ENCODE measurements around the gene FHDC1. TPM values are rescaled to one million over a fixed set of nuclear protein-coding genes. Genes with fewer than 3 reads are reported as not detected.

Gene FHDC1
- total RNA-seq, 1 experiment from 2014 or later = 19.9 TPM

DNA sequence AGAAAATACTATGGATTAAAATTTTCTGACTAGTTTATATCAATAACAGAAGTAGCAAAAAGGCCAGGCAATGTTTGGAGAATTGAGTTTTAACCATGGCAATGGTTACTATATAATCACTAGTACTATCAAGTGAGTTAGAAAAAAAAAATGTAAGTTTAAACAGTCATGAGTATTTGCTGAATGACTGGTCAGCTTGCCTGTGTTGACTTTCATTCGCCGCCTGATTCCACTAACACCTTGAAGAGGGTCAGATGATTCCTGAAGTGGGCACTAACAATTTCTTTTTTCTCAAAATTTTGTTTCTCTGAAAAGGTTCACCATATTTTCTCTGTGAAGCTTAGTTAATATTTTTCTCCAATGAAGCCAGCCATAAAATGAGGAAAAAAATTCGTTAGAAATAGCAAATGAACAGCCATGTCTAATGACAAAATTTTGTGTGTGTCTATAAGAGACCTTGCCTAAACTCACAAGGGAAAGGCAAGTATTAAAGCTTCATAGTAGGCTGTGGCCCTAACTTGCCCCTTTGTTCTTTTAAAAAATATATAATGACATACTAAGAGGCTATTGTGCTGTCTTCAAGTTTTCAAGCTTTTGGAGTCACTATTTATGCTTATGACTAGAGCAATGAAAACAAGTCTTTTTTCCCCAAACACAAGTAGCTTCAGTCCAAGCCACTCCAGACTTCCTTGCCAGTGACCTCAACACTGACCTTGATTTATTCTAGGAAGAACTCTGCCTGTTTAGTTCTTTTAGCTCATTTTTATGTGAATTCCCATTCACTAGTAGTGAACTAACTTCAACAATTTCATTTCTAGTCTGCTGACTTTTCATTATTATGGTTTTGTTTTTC is 18.4 kb upstream of the FHDC1 start:
- Histone ChIP-seq H3T11ph (ENCODE audit: low read length) (no peak overlapping the region), H2BK120ac (ENCODE audit: low read depth, low read length, poor library complexity, severe bottlenecking) (no peak overlapping the region), H4K8ac (replicated peaks; ENCODE audit: insufficient read length, low read depth, low read length) (no peak overlapping the region), H3K9me3 (ENCODE audit: control insufficient read depth, low read depth, low read length) (peaks cover 28% of the 10 kb centered on the region), H3K4me1 (ENCODE audit: insufficient read depth, low read length) (no peaks in the 10 kb centered on the region), H3K56ac (ENCODE audit: insufficient read length, low read depth, low read length) (no peak overlapping the region), H2BK15ac (ENCODE audit: low read depth, low read length) (no peak overlapping the region), H3K79me1 (ENCODE audit: insufficient read depth, low read depth, low read length, poor library complexity, severe bottlenecking) (no peaks in the 10 kb centered on the region), H2AFZ (ENCODE audit: low read length) (no peak overlapping the region), H2AK5ac (ENCODE audit: insufficient read length, low read length) (no peak overlapping the region), H4K91ac (ENCODE audit: insufficient read length, low read depth, low read length) (no peak overlapping the region), H4K20me1 (ENCODE audit: control insufficient read depth, insufficient read depth, insufficient read length) (no peaks in the 10 kb centered on the region), H3K14ac (ENCODE audit: insufficient read depth, low read length) (no peak overlapping the region), H3K79me2 (ENCODE audit: insufficient read depth, low read length) (no peaks in the 10 kb centered on the region), H3K9ac (ENCODE audit: extremely low read depth, insufficient read length, low read length) (no peak overlapping the region), H2BK20ac (ENCODE audit: low read depth, low read length, poor library complexity, severe bottlenecking) (no peak overlapping the region), H3K23me2 (ENCODE audit: insufficient read length, low read depth, low read length, poor library complexity, severe bottlenecking) (no peaks in the 10 kb centered on the region), H3K27ac (ENCODE audit: insufficient read length, low read depth, low read length) (no peak overlapping the region), H2BK12ac (ENCODE audit: insufficient read length, low read depth, low read length) (no peak overlapping the region), H3K23ac (ENCODE audit: insufficient read length, low read depth, low read length) (no peak overlapping the region), H3K18ac (ENCODE audit: insufficient read length, low read depth, low read length) (no peak overlapping the region), H3K4ac (ENCODE audit: low read depth, low read length) (no peak overlapping the region), H3K27me3 (ENCODE audit: insufficient read depth, low read length) (no peaks in the 10 kb centered on the region), H4K5ac (ENCODE audit: insufficient read length, low read depth, low read length) (no peak overlapping the region), H3K4me2 (ENCODE audit: insufficient read depth, insufficient read length, low read length) (no peak overlapping the region), H2BK5ac (ENCODE audit: insufficient read length, low read length) (no peak overlapping the region)
- H3K9me3 Mint-ChIP-seq = peaks cover 41% of the 10 kb centered on the region in 2 experiments
- H3K27ac Mint-ChIP-seq = no peak overlapping the region
- WGBS (ENCODE audit: extremely low coverage, insufficient read length, low lambda C conversion rate) = no CpG with 5 or more reads among the region's 3 CpGs
- no peaks in the 10 kb centered on the region for H3K4me1 Mint-ChIP-seq
- DNase-seq = no peak
- peaks cover 25 to 51% (median 42%) of the 10 kb centered on the region in 3 experiments for H3K36me3 Mint-ChIP-seq (ENCODE audit: insufficient read depth in 1 of 3, low read depth in 3 of 3)
- TF ChIP-seq, protein P1, sequence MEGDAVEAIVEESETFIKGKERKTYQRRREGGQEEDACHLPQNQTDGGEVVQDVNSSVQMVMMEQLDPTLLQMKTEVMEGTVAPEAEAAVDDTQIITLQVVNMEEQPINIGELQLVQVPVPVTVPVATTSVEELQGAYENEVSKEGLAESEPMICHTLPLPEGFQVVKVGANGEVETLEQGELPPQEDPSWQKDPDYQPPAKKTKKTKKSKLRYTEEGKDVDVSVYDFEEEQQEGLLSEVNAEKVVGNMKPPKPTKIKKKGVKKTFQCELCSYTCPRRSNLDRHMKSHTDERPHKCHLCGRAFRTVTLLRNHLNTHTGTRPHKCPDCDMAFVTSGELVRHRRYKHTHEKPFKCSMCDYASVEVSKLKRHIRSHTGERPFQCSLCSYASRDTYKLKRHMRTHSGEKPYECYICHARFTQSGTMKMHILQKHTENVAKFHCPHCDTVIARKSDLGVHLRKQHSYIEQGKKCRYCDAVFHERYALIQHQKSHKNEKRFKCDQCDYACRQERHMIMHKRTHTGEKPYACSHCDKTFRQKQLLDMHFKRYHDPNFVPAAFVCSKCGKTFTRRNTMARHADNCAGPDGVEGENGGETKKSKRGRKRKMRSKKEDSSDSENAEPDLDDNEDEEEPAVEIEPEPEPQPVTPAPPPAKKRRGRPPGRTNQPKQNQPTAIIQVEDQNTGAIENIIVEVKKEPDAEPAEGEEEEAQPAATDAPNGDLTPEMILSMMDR (conservative IDR thresholded peaks at IDR 0.05) = no peak
- peaks cover 2% of the 10 kb centered on the region; the same call in 1 of the 2 replicates for H3K27me3 Mint-ChIP-seq (ENCODE audit: low read depth)
- no peak overlapping the region for H3K4me3 Mint-ChIP-seq

All from H9 (cell line).